LNCaP clone FGC (cell line): ENCODE data around the gene KRTAP12-2.

ENCODE experiments used
- DNase-seq: peaks from one replicate; pipeline ENCODE4 v3.0.0-alpha.2; 2011; ENCODE audit warnings: low read depth
- H3K4me3 ChIP-seq: 2 replicates; pipeline ENCODE4 v1.5.1; 2011; ENCODE audit warnings: mild to moderate bottlenecking, low read depth, low read length, control low read depth
- CTCF ChIP-seq: IDR thresholded peaks from 2 replicates; pipeline ENCODE4 v1.5.1; 2012; ENCODE audit warnings: mild to moderate bottlenecking; ENCODE audit not compliant: control insufficient read depth, insufficient read depth; ENCODE audit errors: extremely low read depth

Gene KRTAP12-2

GRCh38 chr21:44710756-44711326 is 44.1 kb upstream of the KRTAP12-2 start:
- H3K4me3 ChIP-seq: no peak overlapping the region
- TF ChIP-seq CTCF: no peak
- DNase-seq: no peak

GRCh38 chr21:44710294-44710665 is 43.6 kb upstream of the KRTAP12-2 start:
- DNase-seq: no peak
- no peak overlapping the region for H3K4me3 ChIP-seq
- no peak for TF ChIP-seq CTCF

DNA sequence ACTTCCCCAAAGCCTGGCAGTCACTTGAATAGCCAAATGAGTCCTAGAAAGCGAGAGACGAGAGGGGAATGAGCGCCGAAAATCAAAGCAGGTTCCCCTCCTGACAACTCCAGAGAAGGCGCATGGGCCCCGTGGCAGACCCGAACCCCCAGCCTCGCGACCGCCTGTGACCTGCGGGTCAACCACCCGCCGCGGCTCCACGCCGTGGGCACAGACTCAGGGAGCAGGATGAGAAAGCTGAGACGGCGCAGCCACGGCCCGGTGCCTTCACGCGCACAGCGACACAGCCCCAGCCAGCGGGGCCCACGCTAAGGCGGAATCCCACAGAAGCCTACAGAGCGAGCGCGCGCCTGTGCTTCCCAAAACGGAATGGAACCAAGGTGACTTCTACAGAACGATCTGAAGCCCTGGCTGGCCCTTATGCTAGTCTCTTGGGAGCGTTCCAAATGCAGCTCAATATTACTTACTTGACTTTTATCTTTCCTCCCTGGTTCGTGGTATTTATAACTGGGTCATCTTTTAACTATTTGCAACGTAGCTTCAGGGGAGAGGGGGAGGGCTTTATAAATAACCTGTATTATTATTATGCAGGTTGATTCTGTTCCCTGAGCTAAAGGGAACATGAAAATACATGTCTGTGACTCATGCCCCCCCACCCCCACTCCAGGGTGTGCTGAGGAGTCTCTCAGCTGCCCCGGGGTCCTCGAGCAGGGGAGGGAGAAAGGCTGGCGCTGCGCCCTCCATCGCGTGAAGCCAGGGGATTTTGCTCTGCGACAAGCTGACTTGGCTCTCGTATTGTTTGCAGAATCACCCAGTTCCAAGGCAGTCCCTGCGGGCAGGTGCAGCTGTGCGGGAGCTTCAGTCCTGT is 42.9 kb upstream of the KRTAP12-2 start:
- no peak overlapping the region for H3K4me3 ChIP-seq
- no peak for TF ChIP-seq CTCF
- DNase-seq: no peak

- no peak for DNase-seq
- no peak for TF ChIP-seq CTCF
- H3K4me3 ChIP-seq: no peak overlapping the region
These were observed 42.2 kb upstream of the KRTAP12-2 start for GRCh38 chr21:44708866-44709425.

- no peak for DNase-seq
- no peak for TF ChIP-seq CTCF
These were observed 41.6 kb upstream of the KRTAP12-2 start for GRCh38 chr21:44708213-44708865.

GRCh38 chr21:44706706-44707581 is 40.2 kb upstream of the KRTAP12-2 start:
- no peak for DNase-seq
- TF ChIP-seq CTCF: no peak
- no peak overlapping the region for H3K4me3 ChIP-seq

More at GRCh38 chr21:44708213-44708865, 41.6 kb upstream of the KRTAP12-2 start:
- no peak overlapping the region for H3K4me3 ChIP-seq
